ENCODE data around the gene ARID5A. TPM values are rescaled to one million over a fixed set of nuclear protein-coding genes. Genes with fewer than 3 reads are reported as not detected.

The ARID5A gene
- total and polyA plus RNA-seq, 7 experiments from 2014 or later = 52.2 to 182 (median 111) TPM

DNA sequence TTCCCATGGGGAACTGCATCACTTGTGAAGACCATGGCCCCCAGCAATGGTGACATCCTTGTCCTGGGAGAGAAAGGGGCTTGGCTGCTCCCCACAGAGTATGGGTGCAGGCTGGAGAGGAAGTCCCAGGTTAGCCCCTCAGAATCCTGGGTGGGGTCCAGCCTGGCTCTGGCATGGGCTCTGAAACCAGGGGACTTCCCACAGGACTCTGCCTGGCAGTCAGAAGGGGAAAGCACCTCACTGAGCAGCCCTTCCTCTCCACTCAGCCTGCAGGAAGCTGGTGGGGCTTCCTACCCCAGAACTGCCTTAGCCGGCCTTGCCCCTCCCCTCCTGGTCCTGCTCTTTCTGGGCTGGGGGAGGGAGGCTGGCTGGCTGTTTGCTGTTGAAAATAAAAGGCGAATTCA, 35.1 kb upstream of the ARID5A start:
- CTCF ChIA-PET = no interaction called here
- Histone ChIP-seq H3K36me3 (ENCODE audit: control insufficient read depth in 2 of 3, insufficient read depth in 3 of 3, low read length in 3 of 3) (no peaks in the 10 kb centered on the region), H3K4me3 (ENCODE audit: low read length) (no peak overlapping the region), H3K4me1 (ENCODE audit: control insufficient read depth in 2 of 2, insufficient read depth in 2 of 2, low read length in 2 of 2) (peaks cover 0 to 14% of the 10 kb centered on the region in 2 donors), H3K27ac (ENCODE audit: low read depth, low read length) (no peak overlapping the region), H3K9me3 (ENCODE audit: control insufficient read depth in 2 of 3, low read length in 3 of 3) (no peaks in the 10 kb centered on the region), H3K27me3 (ENCODE audit: control insufficient read depth in 2 of 2, insufficient read depth in 2 of 2, low read length in 2 of 2) (no peaks in the 10 kb centered on the region)
- POLR2A ChIA-PET = no interaction called here
- Mint-ChIP-seq H3K4me3 (peak overlapping the region in 1 of 10 donors; percentile 76), H3K4me1 (peaks cover 0 to 51% (median 7%) of the 10 kb centered on the region in 7 donors), H3K27me3 (no peaks in the 10 kb centered on the region), H3K9me3 (no peaks in the 10 kb centered on the region), H3K36me3 (peaks cover 0 to 3% (median 0%) of the 10 kb centered on the region in 5 donors), H3K27ac (peak overlapping the region in 2 of 9 donors; percentile 41 to 89)
- peak; percentile 72 for ATAC-seq
- intact Hi-C loops (cut with micrococcal nuclease) = loop anchor here in 1 of 2 donors (2.0 kb wide), 2 partner anchors 15 to 31 kb away; no protein-coding TSS in a partner anchor
- peak in 2 of 9 donors; percentile 13 to 19 for DNase-seq

DNA sequence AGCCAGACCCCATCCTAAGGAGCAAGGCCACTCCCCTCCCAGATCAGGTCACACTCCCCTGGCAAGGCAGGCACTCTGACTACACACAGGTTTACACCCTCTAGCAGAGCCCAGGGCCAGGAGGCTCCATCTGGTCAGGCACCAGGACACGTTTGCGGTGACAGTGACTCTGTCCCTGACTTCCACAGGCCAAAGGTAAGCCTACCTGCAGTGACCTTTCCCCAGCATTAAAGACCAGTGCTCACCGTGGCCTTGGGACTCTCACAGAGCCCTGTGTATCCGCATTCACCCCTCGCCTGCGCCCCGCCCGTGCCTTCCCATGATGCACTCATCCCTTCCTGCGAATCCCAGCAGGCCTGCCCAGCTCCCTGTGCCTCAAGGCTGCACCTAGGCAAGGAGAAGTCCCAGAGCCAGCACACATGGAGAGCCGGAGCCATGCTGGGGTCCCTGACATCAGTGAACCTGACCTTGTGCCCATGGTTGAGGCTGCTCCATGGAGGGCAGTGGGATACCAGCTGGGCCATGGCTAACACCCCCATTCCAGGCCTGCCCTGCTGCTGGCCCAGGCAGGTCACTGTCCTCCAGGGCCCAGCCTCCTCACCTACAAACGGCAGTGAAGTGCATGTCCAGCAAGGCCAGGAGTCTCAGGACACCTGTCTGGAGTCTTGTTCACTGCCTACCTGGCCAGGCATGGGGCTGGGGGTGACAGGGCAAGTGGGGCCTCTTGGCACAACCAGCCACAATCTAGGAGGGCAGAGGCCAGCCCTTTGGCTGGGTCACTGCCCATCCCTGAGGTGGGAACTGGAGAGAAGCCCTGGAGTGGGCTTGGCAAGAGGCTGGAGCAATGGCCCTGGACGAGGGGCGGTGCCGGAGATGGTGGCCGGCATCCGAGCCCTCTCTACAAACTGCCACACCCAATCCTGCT, 34.4 kb upstream of the ARID5A start:
- Histone ChIP-seq H3K27me3 (ENCODE audit: control insufficient read depth in 2 of 2, insufficient read depth in 2 of 2, low read length in 2 of 2) (no peaks in the 10 kb centered on the region), H3K27ac (ENCODE audit: low read depth, low read length) (no peak overlapping the region), H3K4me1 (ENCODE audit: control insufficient read depth in 2 of 2, insufficient read depth in 2 of 2, low read length in 2 of 2) (peaks cover 0 to 14% of the 10 kb centered on the region in 2 donors), H3K4me3 (ENCODE audit: low read length) (no peak overlapping the region), H3K36me3 (ENCODE audit: control insufficient read depth in 2 of 3, insufficient read depth in 3 of 3, low read length in 3 of 3) (no peaks in the 10 kb centered on the region), H3K9me3 (ENCODE audit: control insufficient read depth in 2 of 3, low read length in 3 of 3) (no peaks in the 10 kb centered on the region)
- peaks cover 0 to 55% (median 7%) of the 10 kb centered on the region in 7 donors for H3K4me1 Mint-ChIP-seq
- no peaks in the 10 kb centered on the region for H3K9me3 Mint-ChIP-seq
- peak overlapping the region in 2 of 9 donors; percentile 65 to 89 for H3K27ac Mint-ChIP-seq
- H3K36me3 Mint-ChIP-seq = no peaks in the 10 kb centered on the region
- peak overlapping the region in 1 of 10 donors; percentile 76 for H3K4me3 Mint-ChIP-seq
- DNase-seq (no peak), ATAC-seq (no peak)
- intact Hi-C loops (cut with micrococcal nuclease) = loop anchor here in 1 of 2 donors (2.0 kb wide), 2 partner anchors 15 to 31 kb away; no protein-coding TSS in a partner anchor
- ChIA-PET POLR2A (no interaction called here), CTCF (no interaction called here)
- H3K27me3 Mint-ChIP-seq = no peaks in the 10 kb centered on the region

DNA sequence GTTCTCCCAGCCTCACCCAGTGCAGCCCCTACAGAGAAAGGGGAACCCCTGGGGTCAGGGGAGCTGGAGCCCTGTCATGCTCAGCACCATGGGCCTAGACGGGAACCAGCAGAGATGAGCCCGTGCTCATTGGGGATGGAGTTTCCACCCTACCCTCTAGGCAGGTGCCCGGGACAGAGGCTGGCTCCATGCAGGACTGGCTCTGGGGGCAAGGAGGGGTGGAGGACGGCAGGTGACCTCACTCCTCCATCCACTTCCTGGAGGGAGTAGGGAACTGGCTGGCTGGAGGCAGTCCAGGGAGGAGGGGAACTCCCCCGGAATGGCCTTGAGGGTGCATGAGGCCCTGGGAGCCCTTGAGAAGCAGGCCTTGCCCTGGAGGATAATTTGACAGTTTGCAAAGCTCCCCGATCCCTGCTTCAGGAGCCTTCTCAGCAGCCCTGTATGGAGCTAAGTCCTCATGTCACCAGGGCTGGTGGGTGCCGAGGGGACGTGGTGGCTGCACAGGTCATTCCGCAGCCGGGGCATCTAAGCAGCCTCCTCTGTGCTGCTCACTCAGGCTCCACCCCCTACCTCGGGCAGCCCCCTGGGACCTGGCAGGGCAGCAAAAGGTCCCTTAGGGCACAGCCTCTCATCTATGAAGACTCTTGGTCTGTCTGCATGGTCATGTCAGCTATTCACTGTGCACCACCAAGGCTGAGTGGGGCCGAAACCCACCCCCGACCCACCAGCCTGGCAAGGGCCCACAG, 33.5 kb upstream of the ARID5A start:
- H3K4me1 Mint-ChIP-seq = peaks cover 3 to 55% (median 8%) of the 10 kb centered on the region in 7 donors
- intact Hi-C loops (cut with micrococcal nuclease) = no loop called here
- H3K27me3 Mint-ChIP-seq = no peaks in the 10 kb centered on the region
- no peaks in the 10 kb centered on the region for H3K36me3 Mint-ChIP-seq
- Histone ChIP-seq H3K36me3 (ENCODE audit: control insufficient read depth in 2 of 3, insufficient read depth in 3 of 3, low read length in 3 of 3) (no peaks in the 10 kb centered on the region), H3K4me3 (ENCODE audit: low read length) (no peak overlapping the region), H3K4me1 (ENCODE audit: control insufficient read depth in 2 of 2, insufficient read depth in 2 of 2, low read length in 2 of 2) (peaks cover 0 to 18% of the 10 kb centered on the region in 2 donors), H3K9me3 (ENCODE audit: control insufficient read depth in 2 of 3, low read length in 3 of 3) (no peaks in the 10 kb centered on the region), H3K27me3 (ENCODE audit: control insufficient read depth in 2 of 2, insufficient read depth in 2 of 2, low read length in 2 of 2) (no peaks in the 10 kb centered on the region), H3K27ac (ENCODE audit: low read depth, low read length) (no peak overlapping the region)
- peak overlapping the region in 1 of 9 donors; percentile 89 for H3K27ac Mint-ChIP-seq
- DNase-seq = no peak
- H3K9me3 Mint-ChIP-seq = no peaks in the 10 kb centered on the region
- H3K4me3 Mint-ChIP-seq = no peak overlapping the region
- ChIA-PET POLR2A (no interaction called here), CTCF (no interaction called here)
- no peak for ATAC-seq

DNA sequence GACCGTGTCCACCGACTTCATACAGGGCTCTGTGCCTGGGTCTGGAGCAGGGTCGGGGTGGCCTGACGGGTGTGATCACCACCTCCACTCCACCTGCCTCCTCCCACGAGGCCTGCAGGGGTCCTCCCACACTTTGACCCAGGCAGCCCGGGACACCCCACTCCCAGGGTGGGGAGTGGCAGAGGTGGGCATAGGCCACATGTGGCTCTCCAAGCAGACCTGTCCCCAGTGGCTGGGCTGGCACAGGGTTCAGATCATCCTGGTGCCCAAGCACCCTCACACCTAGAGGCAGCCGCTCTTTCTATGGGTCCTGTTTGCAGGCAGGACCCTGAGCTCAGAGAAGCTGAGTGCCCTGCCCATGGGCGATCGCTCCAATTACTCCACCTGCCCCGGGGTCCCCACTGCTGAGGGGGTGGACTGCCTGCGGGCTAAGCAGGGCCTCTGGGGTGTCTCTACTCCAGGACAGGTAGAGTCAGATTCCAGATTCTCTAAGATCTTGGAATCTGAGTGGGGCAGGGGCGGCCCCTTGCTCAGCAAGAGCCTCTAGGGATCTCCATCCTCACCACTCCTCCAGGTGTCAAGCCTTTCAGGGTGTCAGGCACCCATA, 32.8 kb upstream of the ARID5A start:
- H3K27ac Mint-ChIP-seq = peak overlapping the region in 1 of 9 donors; percentile 9

DNA sequence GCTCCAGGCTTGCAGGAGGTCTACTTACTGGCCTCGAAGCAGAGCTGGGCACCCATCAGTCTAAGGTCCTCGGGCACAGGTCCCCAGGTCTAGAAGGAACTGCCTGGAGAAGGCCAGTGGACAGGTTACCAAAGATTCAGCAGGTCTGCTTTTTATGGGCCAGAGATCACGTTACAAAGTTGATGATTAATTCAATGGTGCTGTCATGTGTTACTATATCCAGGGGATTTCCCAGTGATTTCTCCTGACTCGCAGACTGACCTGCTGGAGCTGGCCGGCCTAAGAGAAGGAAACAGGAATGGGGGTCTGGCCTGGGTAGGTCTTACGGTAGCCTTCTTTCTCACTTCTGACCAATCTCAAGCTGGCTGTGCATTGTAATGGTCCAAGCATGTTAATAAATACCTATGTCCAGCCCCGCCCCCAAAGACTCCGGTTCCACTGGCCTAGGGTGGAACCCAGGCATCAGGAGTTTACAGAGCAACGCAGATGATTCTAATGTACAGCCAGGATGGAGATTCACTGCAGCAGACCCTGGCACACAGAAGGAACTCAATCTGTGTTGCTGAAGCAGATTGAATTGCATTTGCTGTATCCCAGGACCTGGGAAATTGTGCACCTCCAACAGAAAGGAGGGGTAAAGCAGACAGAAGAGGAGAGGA, 31.2 kb upstream of the ARID5A start, which contains the start of gene NEURL3:
Gene NEURL3 (minus strand): TSS at position 127 of the 659 bp plus-strand sequence. CDS start 71 bp downstream, at position 56.
- intact Hi-C loops (cut with micrococcal nuclease) = loop anchor here in 1 of 2 donors (5.0 kb wide), 1 partner anchor 148 kb away; no protein-coding TSS in a partner anchor
- no peak within 1 kb of the TSS for H3K27ac ChIP-seq (ENCODE audit: low read depth, low read length)
- ChIA-PET CTCF (interaction anchor here (0.9 to 1.3 kb wide), 3 partner anchors 23 to 98 kb away, joined by 3 to 4 read pairs (median 3); no protein-coding TSS in a partner anchor), POLR2A (interaction anchor here (0.6 to 5.7 kb wide), 4 partner anchors 15 to 201 kb away, joined by 3 to 28 read pairs (median 4); no protein-coding TSS in a partner anchor)
- ATAC-seq (no peak), DNase-seq (no peak)
- no peaks in the 10 kb centered on the region for H3K36me3 ChIP-seq (ENCODE audit: control insufficient read depth in 2 of 3, insufficient read depth in 3 of 3, low read length in 3 of 3)
- no peak within 1 kb of the TSS for H3K4me3 ChIP-seq (ENCODE audit: low read length)
- H3K4me3 Mint-ChIP-seq = peak within 1 kb of the TSS in 1 of 10 donors; percentile 14
- H3K9me3 Mint-ChIP-seq = no peaks in the 10 kb centered on the region
- peak within 1 kb of the TSS in 1 of 9 donors; percentile 50 for H3K27ac Mint-ChIP-seq
- H3K4me1 Mint-ChIP-seq = peaks cover 10 to 57% (median 17%) of the 10 kb centered on the region in 7 donors
- H3K4me1 ChIP-seq (ENCODE audit: control insufficient read depth in 2 of 2, insufficient read depth in 2 of 2, low read length in 2 of 2) = peaks cover 3 to 18% of the 10 kb centered on the region in 2 donors
- no peaks in the 10 kb centered on the region for H3K27me3 ChIP-seq (ENCODE audit: control insufficient read depth in 2 of 2, insufficient read depth in 2 of 2, low read length in 2 of 2)
- no peaks in the 10 kb centered on the region for H3K9me3 ChIP-seq (ENCODE audit: control insufficient read depth in 2 of 3, low read length in 3 of 3)
- no peaks in the 10 kb centered on the region for H3K36me3 Mint-ChIP-seq
- peaks cover 3 to 13% (median 11%) of the 10 kb centered on the region in 5 donors for H3K27me3 Mint-ChIP-seq

More for the DNA sequence above, 32.8 kb upstream of the ARID5A start:
- intact Hi-C loops (cut with micrococcal nuclease) = no loop called here
- Mint-ChIP-seq H3K4me1 (peaks cover 3 to 51% (median 10%) of the 10 kb centered on the region in 7 donors), H3K9me3 (no peaks in the 10 kb centered on the region), H3K36me3 (no peaks in the 10 kb centered on the region), H3K27me3 (peaks cover 0 to 1% (median 0%) of the 10 kb centered on the region in 5 donors), H3K4me3 (no peak overlapping the region)
- ATAC-seq = no peak
- Histone ChIP-seq H3K27me3 (ENCODE audit: control insufficient read depth in 2 of 2, insufficient read depth in 2 of 2, low read length in 2 of 2) (no peaks in the 10 kb centered on the region), H3K4me3 (ENCODE audit: low read length) (no peak overlapping the region), H3K36me3 (ENCODE audit: control insufficient read depth in 2 of 3, insufficient read depth in 3 of 3, low read length in 3 of 3) (no peaks in the 10 kb centered on the region), H3K9me3 (ENCODE audit: control insufficient read depth in 2 of 3, low read length in 3 of 3) (no peaks in the 10 kb centered on the region), H3K4me1 (ENCODE audit: control insufficient read depth in 2 of 2, insufficient read depth in 2 of 2, low read length in 2 of 2) (peaks cover 3 to 18% of the 10 kb centered on the region in 2 donors), H3K27ac (ENCODE audit: low read depth, low read length) (no peak overlapping the region)
- ChIA-PET CTCF (no interaction called here), POLR2A (no interaction called here)
- DNase-seq = no peak

All from naive thymus-derived CD4-positive, alpha-beta T cell (primary cell).